Right cardiac atrium (tissue), 5 donors: ENCODE data around the gene AOC2. TPM values are rescaled to one million over a fixed set of nuclear protein-coding genes. Genes with fewer than 3 reads are reported as not detected.

Experiments used
- microRNA-seq, 2 donors: library from miRNA; unstranded; fragments of <30 nt; microRNA quantifications; one replicate each; pipeline ENCODE4 v1.2.0, GENCODE V29; 2020 to 2021
- polyA plus RNA-seq: library from polyadenylated mRNA; stranded (reverse); fragments of 200-250 nt; gene quantifications from one replicate; pipeline ENCODE4 v1.2.3, GENCODE V29; 2013
- total RNA-seq, 4 donors: library from RNA; stranded (reverse); fragmentation: NEBNext Ultra II Directional; extraction: Animal tissue kit (Norgen Biotek cat#: 25700); gene quantifications; one replicate each; pipeline ENCODE4 v1.2.1, GENCODE V29; 2021
- donor health status: healthy with polysubstance abuse.
- donor health status: DM: no; HTN: yes; CAD: no.
- donor health status: DM: no; HTN: no; CAD: no.
- donor health status: DM: no; HTN: yes; CAD: no; lungs with severe emphysema.
- donor health status: DM: yes; HTN: yes; CAD: no.

Gene AOC2
- total and polyA plus RNA-seq, 5 donors, result 0.37 to 0.67 (median 0.52) TPM

Small RNAs within 50 kb of the gene (microRNA-seq; reads per million reads assigned to microRNA genes)
- 0 to 0.54 reads per million in 2 donors for gene MIR6781

Other genes with a start within 250 kb of the AOC2 start
- gene RETREG3, start 235.2 kb upstream of the AOC2 start, total RNA-seq, result 10 to 100 TPM; 23.9 to 27.0 (median 25.5) TPM
- 13.0 TPM for gene RETREG3, start 235.2 kb upstream of the AOC2 start, polyA plus RNA-seq
- 10 to 100 TPM; 34.3 to 60.7 (median 46.0) TPM for gene TUBG1, start 234.9 kb upstream of the AOC2 start, total RNA-seq
- gene TUBG1, start 234.9 kb upstream of the AOC2 start, polyA plus RNA-seq, result 48.9 TPM
- gene TUBG2, start 185.3 kb upstream of the AOC2 start, total RNA-seq, result 10 to 100 TPM; 11.6 to 21.3 (median 18.4) TPM
- 19.8 TPM for gene TUBG2, start 185.3 kb upstream of the AOC2 start, polyA plus RNA-seq
- gene PLEKHH3, start 167.6 kb upstream of the AOC2 start, total RNA-seq, result 10 to 100 TPM; 14.4 to 30.8 (median 23.9) TPM
- 23.0 TPM for gene PLEKHH3, start 167.6 kb upstream of the AOC2 start, polyA plus RNA-seq
- 1 to 10 TPM; 1.8 to 2.9 (median 2.5) TPM for gene CCR10, start 162.7 kb upstream of the AOC2 start, total RNA-seq
- gene CCR10, start 162.7 kb upstream of the AOC2 start, polyA plus RNA-seq, result 2.6 TPM
- 1 to 10 TPM; 4.6 to 9.9 (median 7.1) TPM for gene CNTNAP1, start 162.0 kb upstream of the AOC2 start, total RNA-seq
- gene CNTNAP1, start 162.0 kb upstream of the AOC2 start, polyA plus RNA-seq, result 4.6 TPM
- gene EZH1, start 99.5 kb upstream of the AOC2 start, total RNA-seq, result 10 to 100 TPM; 32.4 to 53.2 (median 43.6) TPM
- 22.5 TPM for gene EZH1, start 99.5 kb upstream of the AOC2 start, polyA plus RNA-seq
- 10 to 100 TPM; 29.2 to 45.9 (median 40.9) TPM for gene RAMP2, start 83.4 kb upstream of the AOC2 start, total RNA-seq
- 73.5 TPM for gene RAMP2, start 83.4 kb upstream of the AOC2 start, polyA plus RNA-seq
- 10 to 100 TPM; 32.0 to 37.7 (median 33.0) TPM for gene VPS25, start 71.1 kb upstream of the AOC2 start, total RNA-seq
- gene VPS25, start 71.1 kb upstream of the AOC2 start, polyA plus RNA-seq, result 42.7 TPM
- gene WNK4, start 64.0 kb upstream of the AOC2 start, total RNA-seq, result not detected
- gene WNK4, start 64.0 kb upstream of the AOC2 start, polyA plus RNA-seq, result 0.05 TPM
- 10 to 100 TPM; 64.4 to 74.4 (median 70.7) TPM for gene COA3, start 45.9 kb upstream of the AOC2 start, total RNA-seq
- gene COA3, start 45.9 kb upstream of the AOC2 start, polyA plus RNA-seq, result 142 TPM
- under 1 TPM in 2 of 4 donors, not detected in 2; 0.20 to 0.53 TPM for gene CNTD1, start 45.7 kb upstream of the AOC2 start, total RNA-seq
- 0.59 TPM for gene CNTD1, start 45.7 kb upstream of the AOC2 start, polyA plus RNA-seq
- 10 to 100 TPM; 69.6 to 88.1 (median 71.8) TPM for gene BECN1, start 20.3 kb upstream of the AOC2 start, total RNA-seq
- gene BECN1, start 20.3 kb upstream of the AOC2 start, polyA plus RNA-seq, result 54.3 TPM
- gene PSME3, start 11.2 kb upstream of the AOC2 start, total RNA-seq, result 10 to 100 TPM; 61.0 to 82.0 (median 70.1) TPM
- 57.6 TPM for gene PSME3, start 11.2 kb upstream of the AOC2 start, polyA plus RNA-seq
- gene AOC3, start 6.6 kb downstream of the AOC2 start, total RNA-seq, result 10 to 100 TPM; 11.5 to 29.9 (median 24.9) TPM
- 29.1 TPM for gene AOC3, start 6.6 kb downstream of the AOC2 start, polyA plus RNA-seq
- not detected for gene G6PC1, start 56.2 kb downstream of the AOC2 start, total RNA-seq
- not detected for gene G6PC1, start 56.2 kb downstream of the AOC2 start, polyA plus RNA-seq
- gene AARSD1, start 119.9 kb downstream of the AOC2 start, total RNA-seq, result 10 to 100 TPM; 26.0 to 35.7 (median 30.6) TPM
- gene AARSD1, start 119.9 kb downstream of the AOC2 start, polyA plus RNA-seq, result 41.6 TPM
- 10 to 100 TPM; 31.3 to 44.4 (median 34.5) TPM for gene PTGES3L, start 135.5 kb downstream of the AOC2 start, total RNA-seq
- gene PTGES3L, start 135.5 kb downstream of the AOC2 start, polyA plus RNA-seq, result 60.3 TPM
- gene RUNDC1, start 136.0 kb downstream of the AOC2 start, total RNA-seq, result 10 to 100 TPM in 3 of 4 donors, 1 to 10 TPM in 1; 9.8 to 14.4 (median 10.7) TPM
- 6.7 TPM for gene RUNDC1, start 136.0 kb downstream of the AOC2 start, polyA plus RNA-seq
- 100 to 1,000 TPM; 651 to 877 (median 735) TPM for gene RPL27, start 153.8 kb downstream of the AOC2 start, total RNA-seq
- 2,068 TPM for gene RPL27, start 153.8 kb downstream of the AOC2 start, polyA plus RNA-seq
- gene IFI35, start 162.2 kb downstream of the AOC2 start, total RNA-seq, result 10 to 100 TPM; 15.1 to 20.3 (median 19.5) TPM
- gene IFI35, start 162.2 kb downstream of the AOC2 start, polyA plus RNA-seq, result 19.1 TPM
- 100 to 1,000 TPM in 1 of 4 donors, 10 to 100 TPM in 3; 85.9 to 107 (median 93.7) TPM for gene VAT1, start 177.8 kb downstream of the AOC2 start, total RNA-seq
- gene VAT1, start 177.8 kb downstream of the AOC2 start, polyA plus RNA-seq, result 71.6 TPM
- gene RND2, start 180.7 kb downstream of the AOC2 start, total RNA-seq, result 1 to 10 TPM; 2.9 to 5.3 (median 4.2) TPM
- 3.2 TPM for gene RND2, start 180.7 kb downstream of the AOC2 start, polyA plus RNA-seq